ENCODE results near the gene EMP3. TPM values are rescaled to one million over a fixed set of nuclear protein-coding genes. Genes with fewer than 3 reads are reported as not detected.

Gene EMP3
- total and polyA plus RNA-seq, 2 of the 13 experiments (the other 11 are each of a cell fraction or from before 2014, with no cell fraction given), result 2.2 to 7.8 TPM

DNA sequence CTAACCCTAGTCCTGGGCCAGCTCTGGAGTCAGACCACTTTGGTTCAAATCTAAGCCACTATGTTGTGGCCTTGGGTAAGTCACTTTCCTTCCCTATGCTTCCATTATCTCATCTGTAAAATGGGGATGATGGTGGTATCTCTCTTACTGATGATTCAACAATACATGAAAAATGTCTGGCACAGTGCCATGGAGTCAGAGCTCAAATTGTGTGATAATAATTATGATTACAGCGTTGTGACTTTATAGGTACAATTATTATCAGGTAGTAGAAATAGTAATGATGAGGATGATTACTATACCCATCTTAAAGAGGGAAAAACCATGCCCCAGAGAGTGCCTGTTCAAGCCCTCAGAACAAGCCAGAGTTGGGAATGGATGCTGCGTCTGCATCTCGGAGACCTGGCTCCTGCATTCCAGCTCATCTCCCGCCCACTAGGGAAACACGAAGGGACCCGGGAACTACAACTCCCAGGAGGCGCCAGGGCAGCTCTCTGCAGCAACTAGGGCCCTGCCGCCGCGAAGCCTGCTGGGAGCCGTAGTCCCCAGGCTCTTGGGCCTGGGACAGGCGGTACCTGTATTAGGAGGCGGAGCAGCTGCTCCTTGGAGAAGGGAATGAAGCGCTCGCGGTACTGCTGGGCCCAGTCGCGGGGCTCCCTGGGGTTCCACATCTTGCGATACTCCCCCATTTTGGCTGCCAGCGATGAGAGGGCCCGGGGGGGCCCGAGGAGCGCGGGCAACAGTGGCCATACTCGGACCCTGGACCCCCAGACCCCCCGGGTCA is 37.6 kb downstream of the EMP3 start (continued):
- no peak for TF ChIP-seq ZNF101 (CRISPR knock-in tag; IDR thresholded peaks at IDR 0.05; ENCODE audit: borderline replicate concordance, low read depth)
- TF ChIP-seq HOXA3 (CRISPR knock-in tag; IDR thresholded peaks at IDR 0.05), result no peak; the same call in 1 of the 2 replicates
- TF ChIP-seq SRSF1 (optimal IDR thresholded peaks at IDR 0.05; ENCODE audit: low read depth, low read length), result peak; percentile 77
- TF ChIP-seq RORA (CRISPR knock-in tag; IDR thresholded peaks at IDR 0.05), result no peak
- TF ChIP-seq ZNF180 (CRISPR knock-in tag; IDR thresholded peaks at IDR 0.05; ENCODE audit: borderline replicate concordance, low read depth), result no peak; the same call in 1 of the 2 replicates
- TF ChIP-seq TBP (CRISPR knock-in tag; IDR thresholded peaks at IDR 0.05), result peak; percentile 57; the same call in 1 of the 2 replicates
- TF ChIP-seq ZNF138 (CRISPR knock-in tag; IDR thresholded peaks at IDR 0.05; ENCODE audit: low read depth), result no peak
- peak; percentile 60; the same call in 1 of the 3 replicates for TF ChIP-seq MXI1 (IDR thresholded peaks at IDR 0.05; ENCODE audit: borderline replicate concordance, low read depth, low read length)
- no peak for TF ChIP-seq SIX4 (CRISPR knock-in tag; IDR thresholded peaks at IDR 0.05)
- TF ChIP-seq, protein P1, sequence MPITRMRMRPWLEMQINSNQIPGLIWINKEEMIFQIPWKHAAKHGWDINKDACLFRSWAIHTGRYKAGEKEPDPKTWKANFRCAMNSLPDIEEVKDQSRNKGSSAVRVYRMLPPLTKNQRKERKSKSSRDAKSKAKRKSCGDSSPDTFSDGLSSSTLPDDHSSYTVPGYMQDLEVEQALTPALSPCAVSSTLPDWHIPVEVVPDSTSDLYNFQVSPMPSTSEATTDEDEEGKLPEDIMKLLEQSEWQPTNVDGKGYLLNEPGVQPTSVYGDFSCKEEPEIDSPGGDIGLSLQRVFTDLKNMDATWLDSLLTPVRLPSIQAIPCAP (CRISPR knock-in tag; IDR thresholded peaks at IDR 0.05; ENCODE audit: low read depth), result no peak
- TF ChIP-seq, protein P2, sequence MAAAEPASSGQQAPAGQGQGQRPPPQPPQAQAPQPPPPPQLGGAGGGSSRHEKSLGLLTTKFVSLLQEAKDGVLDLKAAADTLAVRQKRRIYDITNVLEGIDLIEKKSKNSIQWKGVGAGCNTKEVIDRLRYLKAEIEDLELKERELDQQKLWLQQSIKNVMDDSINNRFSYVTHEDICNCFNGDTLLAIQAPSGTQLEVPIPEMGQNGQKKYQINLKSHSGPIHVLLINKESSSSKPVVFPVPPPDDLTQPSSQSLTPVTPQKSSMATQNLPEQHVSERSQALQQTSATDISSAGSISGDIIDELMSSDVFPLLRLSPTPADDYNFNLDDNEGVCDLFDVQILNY (CRISPR knock-in tag; conservative IDR thresholded peaks at IDR 0.05), result no peak
- TF ChIP-seq NR2F2 (IDR thresholded peaks at IDR 0.05; ENCODE audit: borderline replicate concordance, low read depth), result no peak
- TF ChIP-seq POLR2G (IDR thresholded peaks at IDR 0.05; ENCODE audit: low read depth, low read length), result peak; percentile 83
- peak; percentile 100 for TF ChIP-seq SUZ12 (IDR thresholded peaks at IDR 0.05; ENCODE audit: low read depth, low read length)
- 0 out of 4 replicates have a peak, but pooled peaks of 1 of the 2 experiments have one; percentile 8 for TF ChIP-seq EP300 (IDR thresholded peaks at IDR 0.05; ENCODE audit: low read depth in 2 of 2, low read length in 2 of 2)
- no peak for TF ChIP-seq EP300 (CRISPR knock-in tag; IDR thresholded peaks at IDR 0.05; ENCODE audit: borderline replicate concordance)
- TF ChIP-seq CHD4 (IDR thresholded peaks at IDR 0.05; ENCODE audit: borderline replicate concordance, low read length), result peak; percentile 65; the same call in 1 of the 2 replicates
- TF ChIP-seq ZNF562 (CRISPR knock-in tag; IDR thresholded peaks at IDR 0.05; ENCODE audit: borderline replicate concordance), result no peak
- peak; percentile 59 for TF ChIP-seq POLR2AphosphoS5 (IDR thresholded peaks at IDR 0.05; ENCODE audit: low read depth, low read length)
- TF ChIP-seq, protein P3, sequence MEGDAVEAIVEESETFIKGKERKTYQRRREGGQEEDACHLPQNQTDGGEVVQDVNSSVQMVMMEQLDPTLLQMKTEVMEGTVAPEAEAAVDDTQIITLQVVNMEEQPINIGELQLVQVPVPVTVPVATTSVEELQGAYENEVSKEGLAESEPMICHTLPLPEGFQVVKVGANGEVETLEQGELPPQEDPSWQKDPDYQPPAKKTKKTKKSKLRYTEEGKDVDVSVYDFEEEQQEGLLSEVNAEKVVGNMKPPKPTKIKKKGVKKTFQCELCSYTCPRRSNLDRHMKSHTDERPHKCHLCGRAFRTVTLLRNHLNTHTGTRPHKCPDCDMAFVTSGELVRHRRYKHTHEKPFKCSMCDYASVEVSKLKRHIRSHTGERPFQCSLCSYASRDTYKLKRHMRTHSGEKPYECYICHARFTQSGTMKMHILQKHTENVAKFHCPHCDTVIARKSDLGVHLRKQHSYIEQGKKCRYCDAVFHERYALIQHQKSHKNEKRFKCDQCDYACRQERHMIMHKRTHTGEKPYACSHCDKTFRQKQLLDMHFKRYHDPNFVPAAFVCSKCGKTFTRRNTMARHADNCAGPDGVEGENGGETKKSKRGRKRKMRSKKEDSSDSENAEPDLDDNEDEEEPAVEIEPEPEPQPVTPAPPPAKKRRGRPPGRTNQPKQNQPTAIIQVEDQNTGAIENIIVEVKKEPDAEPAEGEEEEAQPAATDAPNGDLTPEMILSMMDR (CRISPR knock-in tag; IDR thresholded peaks at IDR 0.05), result no peak
- TF ChIP-seq HNF4A (CRISPR knock-in tag; IDR thresholded peaks at IDR 0.05), result no peak
- no peak for TF ChIP-seq STAT5B (CRISPR knock-in tag; IDR thresholded peaks at IDR 0.05)
- no peak for TF ChIP-seq BHLHE40 (IDR thresholded peaks at IDR 0.05; ENCODE audit: low read length)
- TF ChIP-seq ZNF616 (CRISPR knock-in tag; IDR thresholded peaks at IDR 0.05; ENCODE audit: low read depth), result no peak
- TF ChIP-seq ZBTB7A (CRISPR knock-in tag; IDR thresholded peaks at IDR 0.05), result no peak
- no peak for TF ChIP-seq GFI1 (CRISPR knock-in tag; IDR thresholded peaks at IDR 0.05; ENCODE audit: borderline replicate concordance)
